NCI-H2227 (cell line): ENCODE results near the gene CPNE5.

ENCODE experiments used
- DNase-seq: peaks from one replicate; lab custom pipeline; 2025; ENCODE audit not compliant: unreplicated experiment; lab: John Stamatoyannopoulos, UW

CPNE5 gene

GRCh38 chr6:36858407-36858981, 19.2 kb upstream of the CPNE5 start:
- DNase-seq: no peak

GRCh38 chr6:36857325-36857724, 18.1 kb upstream of the CPNE5 start:
- DNase-seq: no peak

- no peak for DNase-seq
These were observed 17.0 kb upstream of the CPNE5 start for GRCh38 chr6:36856277-36856676.

GRCh38 chr6:36855750-36856149, 16.5 kb upstream of the CPNE5 start:
- DNase-seq: no peak

GRCh38 chr6:36853325-36853724, 14.1 kb upstream of the CPNE5 start:
- DNase-seq: no peak

- no peak for DNase-seq
These were observed 13.4 kb upstream of the CPNE5 start for GRCh38 chr6:36852481-36853147.

- no peak for DNase-seq
These were observed 12.4 kb upstream of the CPNE5 start for GRCh38 chr6:36851626-36852025.

GRCh38 chr6:36851149-36851614, 11.9 kb upstream of the CPNE5 start:
- peak; percentile 80 for DNase-seq

- peak; percentile 40 for DNase-seq
These were observed 10.8 kb upstream of the CPNE5 start for GRCh38 chr6:36850021-36850420.

GRCh38 chr6:36848658-36849441, 9.6 kb upstream of the CPNE5 start:
- DNase-seq: peak; percentile 86

- no peak for DNase-seq
These were observed 8.7 kb upstream of the CPNE5 start for GRCh38 chr6:36847991-36848390.

GRCh38 chr6:36847152-36847551, 7.9 kb upstream of the CPNE5 start:
- DNase-seq: no peak

GRCh38 chr6:36845233-36845632, 6.0 kb upstream of the CPNE5 start:
- DNase-seq: no peak

GRCh38 chr6:36844232-36845170, 5.3 kb upstream of the CPNE5 start:
- peak; percentile 25 for DNase-seq

- DNase-seq: no peak
These were observed 3.9 kb upstream of the CPNE5 start for GRCh38 chr6:36843170-36843569.

- no peak for DNase-seq
These were observed 2.5 kb upstream of the CPNE5 start for GRCh38 chr6:36841756-36842155.

GRCh38 chr6:36840432-36841403, 1.5 kb upstream of the CPNE5 start:
- DNase-seq: no peak

- DNase-seq: peak; percentile 79
These were observed 646 bp upstream of the CPNE5 start for GRCh38 chr6:36839749-36840431.

- DNase-seq: no peak
These were observed 1.6 kb downstream of the CPNE5 start for GRCh38 chr6:36837686-36838085.
